SK-N-MC (cell line): ENCODE measurements around the gene UQCRFS1.

Experiments used
- EZH2 ChIP-seq: fragments of 200-600 bp; sonication (generic); IDR thresholded peaks from one replicate; pipeline ENCODE4 v1.6.1; 2017; ENCODE audit warnings: antibody characterized with exemption
- FOXP2 ChIP-seq: optimal IDR thresholded peaks from 2 replicates; pipeline ENCODE3; 2011; ENCODE audit warnings: mild to moderate bottlenecking, moderate library complexity; ENCODE audit not compliant: insufficient read depth; ENCODE audit errors: extremely low read length, control extremely low read depth
- POLR2AphosphoS5 ChIP-seq: IDR thresholded peaks from 2 replicates; pipeline ENCODE4 v1.6.1; 2012; ENCODE audit warnings: mild to moderate bottlenecking, low read depth, low read length, borderline replicate concordance

DNA sequence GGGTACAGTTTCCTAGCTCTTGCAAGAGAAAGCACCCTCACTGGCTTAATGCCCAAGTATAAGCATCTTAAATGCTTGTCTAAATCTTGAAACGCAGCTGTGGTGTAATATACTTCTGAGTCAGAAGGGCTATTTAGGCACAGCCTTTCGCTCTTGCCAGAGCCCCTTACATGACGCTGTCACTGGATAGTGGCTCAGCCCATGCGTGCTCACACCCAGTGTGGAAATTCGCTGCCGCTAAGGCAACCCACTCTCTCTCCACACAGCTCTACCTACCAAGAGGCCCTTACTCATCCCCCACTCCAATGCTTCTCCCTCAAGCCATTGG, 24.0 kb downstream of the UQCRFS1 start:
- TF ChIP-seq EZH2: no peak
- TF ChIP-seq POLR2AphosphoS5: no peak
- TF ChIP-seq FOXP2: no peak
